G401 (cell line): ENCODE data around the gene CCDC150. TPM values are rescaled to one million over a fixed set of nuclear protein-coding genes. Genes with fewer than 3 reads are reported as not detected.
"Not testable (repeated sequence)": the region's sequence is repeated elsewhere in the genome, so short reads cannot be mapped to it uniquely, and the experiment has no call there.

ENCODE experiments used
- DNase-seq: peaks from one replicate; pipeline ENCODE4 v3.0.0-alpha.2; 2015; ENCODE audit warnings: low spot score
- in situ Hi-C: cut with HindIII; loops from 2 replicates; pipeline ENCODE4 v1.10.0; 2016; ENCODE audit warnings: low sequenced_read_pairs, mixed read lengths
- total RNA-seq: library from RNA; depleted of rRNA; stranded (reverse); fragments of >200 nt; shearing (Covaris generic); gene quantifications from 2 replicates; pipeline ENCODE4 v1.2.3, GENCODE V29; 2014

The CCDC150 gene
- total RNA-seq, 1 experiment from 2014 or later: 9.1 TPM

- DNase-seq: no peak
- in situ Hi-C loops: no loop called here
Observed at GRCh38 chr2:196697825-196698224, 58.3 kb downstream of the CCDC150 start.

- DNase-seq: no peak
- in situ Hi-C loops: no loop called here
Observed at GRCh38 chr2:196702641-196703040, 63.1 kb downstream of the CCDC150 start.

GRCh38 chr2:196703695-196704094 is 64.2 kb downstream of the CCDC150 start:
- in situ Hi-C loops: no loop called here
- DNase-seq: no peak

GRCh38 chr2:196710056-196710455 is 70.5 kb downstream of the CCDC150 start:
- DNase-seq, in situ Hi-C loops: not testable (repeated sequence)

GRCh38 chr2:196711625-196712024 is 72.1 kb downstream of the CCDC150 start:
- in situ Hi-C loops: no loop called here
- no peak for DNase-seq

- no peak for DNase-seq
- in situ Hi-C loops: no loop called here
Observed at GRCh38 chr2:196712867-196713266, 73.4 kb downstream of the CCDC150 start.

- no peak for DNase-seq
- in situ Hi-C loops: no loop called here
Observed at GRCh38 chr2:196718419-196719109, 79.0 kb downstream of the CCDC150 start.

GRCh38 chr2:196719110-196719872 is 79.8 kb downstream of the CCDC150 start:
- no peak for DNase-seq
- in situ Hi-C loops: no loop called here

GRCh38 chr2:196723571-196723970 is 84.1 kb downstream of the CCDC150 start:
- in situ Hi-C loops: no loop called here
- DNase-seq: no peak

- in situ Hi-C loops: no loop called here
- DNase-seq: no peak
Observed at GRCh38 chr2:196725218-196725617, 85.7 kb downstream of the CCDC150 start.

GRCh38 chr2:196725882-196726281 is 86.4 kb downstream of the CCDC150 start:
- no peak for DNase-seq
- in situ Hi-C loops: no loop called here

- in situ Hi-C loops: no loop called here
- no peak for DNase-seq
Observed at GRCh38 chr2:196729418-196729817, 89.9 kb downstream of the CCDC150 start.

GRCh38 chr2:196736646-196737045 is 97.1 kb downstream of the CCDC150 start:
- in situ Hi-C loops, DNase-seq: not testable (repeated sequence)

GRCh38 chr2:196737046-196737445 is 97.5 kb downstream of the CCDC150 start:
- no peak for DNase-seq
- in situ Hi-C loops: no loop called here

GRCh38 chr2:196739031-196739430 is 99.5 kb downstream of the CCDC150 start:
- no peak for DNase-seq
- in situ Hi-C loops: no loop called here

- no peak for DNase-seq
- in situ Hi-C loops: no loop called here
Observed at GRCh38 chr2:196742216-196742615, 102.7 kb downstream of the CCDC150 start.

- no peak for DNase-seq
- in situ Hi-C loops: no loop called here
Observed at GRCh38 chr2:196742685-196743084, 103.2 kb downstream of the CCDC150 start.

GRCh38 chr2:196743165-196743564 is 103.7 kb downstream of the CCDC150 start:
- in situ Hi-C loops: no loop called here
- DNase-seq: no peak

- DNase-seq: no peak
- in situ Hi-C loops: no loop called here
Observed at GRCh38 chr2:196745711-196746110, 106.2 kb downstream of the CCDC150 start.

GRCh38 chr2:196747400-196747799 is 107.9 kb downstream of the CCDC150 start:
- no peak for DNase-seq
- in situ Hi-C loops: no loop called here

GRCh38 chr2:196748123-196748522 is 108.6 kb downstream of the CCDC150 start:
- in situ Hi-C loops: no loop called here
- DNase-seq: no peak
